Right lobe of liver (tissue), 6 donors: ENCODE measurements around the gene AIDA. TPM values are rescaled to one million over a fixed set of nuclear protein-coding genes. Genes with fewer than 3 reads are reported as not detected.
"Not testable (repeated sequence)": the region's sequence is repeated elsewhere in the genome, so short reads cannot be mapped to it uniquely, and the experiment has no call there.

Experiments
- ATAC-seq, 4 donors: fragments of 200-7000 bp; cut with Tn5 transposase; one replicate each; pipeline ENCODE4 v1.9.1; 2020; ENCODE audit warnings: mild to moderate bottlenecking in 4 of 4, moderate library complexity in 4 of 4
- DNase-seq, 3 donors: peaks; one replicate each; pipeline ENCODE4 v3.0.0-alpha.2; 2020
- H3K27ac ChIP-seq, 3 donors: fragments of 200-600 bp; one replicate each; pipeline ENCODE4 v1.8.0; 2022
- H3K27me3 ChIP-seq, 2 donors: fragments of 200-600 bp; one replicate each; pipeline ENCODE4 v1.8.0; 2022
- H3K36me3 ChIP-seq, 4 donors: fragments of 200-600 bp; sonication (generic) in 1 of 4; one replicate each; pipeline versions ENCODE4 v1.5.1 to v1.8.0; 2017 to 2022; ENCODE audit warnings: control low read depth in 1 of 4
- H3K4me1 ChIP-seq, 4 donors: fragments of 200-600 bp; sonication (generic) in 1 of 4; one replicate each; pipeline versions ENCODE4 v1.5.1 to v1.8.0; 2017 to 2022; ENCODE audit warnings: control low read depth in 1 of 4
- H3K4me3 ChIP-seq, 3 donors: fragments of 200-600 bp; one replicate each; pipeline ENCODE4 v1.8.0; 2022
- H3K9me3 ChIP-seq, 4 donors: fragments of 200-600 bp; sonication (generic) in 1 of 4; one replicate each; pipeline versions ENCODE4 v1.5.1 to v1.8.0; 2017 to 2022; ENCODE audit warnings: control low read depth in 1 of 4
- POLR2A ChIP-seq: fragments of 450-650 bp; IDR thresholded peaks from one replicate; pipeline ENCODE4 v1.6.1; 2017; ENCODE audit warnings: antibody characterized with exemption, mild to moderate bottlenecking
- WGBS: methylation state at CpG from one replicate; pipeline ENCODE4 v1.1.6; 2018; ENCODE audit warnings: low coverage, low lambda C conversion rate; ENCODE audit not compliant: insufficient coverage; ENCODE audit errors: missing lambda C conversion rate; 5-methylcytosine and 5-hydroxymethylcytosine counted together
- intact Hi-C, 2 donors: fragments of 100-400 bp; cut with DNase I; formaldehyde crosslinking; loops; one replicate each; pipeline versions ENCODE4 v1.11.2 to v1.14.1; 2022
- total RNA-seq, 6 experiments: library from RNA; depleted of rRNA in 2 of 6; stranded (reverse); fragments of >200 nt in 2 of 6; fragmentation: NEBNext Ultra II Directional in 3 of 6; extraction: Animal tissue kit (Norgen Biotek cat#: 25700) in 3 of 6; gene quantifications; one replicate each; pipeline versions ENCODE4 v1.1.0 to v1.2.4, GENCODE V29; 2016 to 2023
- TF ChIP-seq, protein P1 (sequence below), 4 donors: fragments of 200-600 bp in 3 of 4; fragments of 450-650 bp in 1 of 4; IDR thresholded peaks; one replicate each; pipeline versions ENCODE4 v1.5.1 to v1.8.0; 2016 to 2022; ENCODE audit warnings: antibody characterized with exemption in 4 of 4, mild to moderate bottlenecking in 2 of 4
- donor health status: DM: no; HTN: yes; CAD: no.
- donor health status: DM: no; HTN: no; CAD: no.
- donor health status: DM: no; HTN: no; CAD: no.
- donor health status: DM: no; HTN: yes; CAD: no.
- donor health status: DM: no; HTN: yes; CAD: no.

The AIDA gene
- total RNA-seq, 6 experiments from 2014 or later, result 23.9 to 35.2 (median 29.8) TPM

DNA sequence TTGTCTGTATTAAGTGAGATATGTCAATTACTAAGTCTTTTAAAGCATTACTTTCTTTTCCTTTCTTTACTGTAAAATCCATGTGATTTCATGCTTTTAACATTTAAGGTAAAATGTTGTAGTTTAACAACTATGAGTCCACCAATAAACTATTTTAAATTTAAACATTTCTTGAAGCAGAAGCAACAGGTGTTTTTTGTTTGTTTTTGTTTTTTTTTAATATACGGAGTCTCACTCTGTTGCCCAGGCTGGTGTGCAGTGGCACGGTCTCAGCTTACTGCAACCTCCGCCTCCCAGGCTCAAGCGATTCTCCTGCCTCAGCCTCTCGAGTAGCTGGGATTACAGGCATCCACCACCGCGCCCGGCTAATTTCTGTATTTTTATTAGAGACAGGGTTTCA lies 15.6 kb downstream of the AIDA start:
- Histone ChIP-seq H3K4me1 (no peaks in the 10 kb centered on the region), H3K36me3 (peaks cover 0 to 5% (median 0%) of the 10 kb centered on the region in 4 donors), H3K4me3 (no peak overlapping the region), H3K27ac (no peak overlapping the region), H3K27me3 (no peaks in the 10 kb centered on the region), H3K9me3 (no peaks in the 10 kb centered on the region)
- no peak for TF ChIP-seq POLR2A
- TF ChIP-seq, protein P1, sequence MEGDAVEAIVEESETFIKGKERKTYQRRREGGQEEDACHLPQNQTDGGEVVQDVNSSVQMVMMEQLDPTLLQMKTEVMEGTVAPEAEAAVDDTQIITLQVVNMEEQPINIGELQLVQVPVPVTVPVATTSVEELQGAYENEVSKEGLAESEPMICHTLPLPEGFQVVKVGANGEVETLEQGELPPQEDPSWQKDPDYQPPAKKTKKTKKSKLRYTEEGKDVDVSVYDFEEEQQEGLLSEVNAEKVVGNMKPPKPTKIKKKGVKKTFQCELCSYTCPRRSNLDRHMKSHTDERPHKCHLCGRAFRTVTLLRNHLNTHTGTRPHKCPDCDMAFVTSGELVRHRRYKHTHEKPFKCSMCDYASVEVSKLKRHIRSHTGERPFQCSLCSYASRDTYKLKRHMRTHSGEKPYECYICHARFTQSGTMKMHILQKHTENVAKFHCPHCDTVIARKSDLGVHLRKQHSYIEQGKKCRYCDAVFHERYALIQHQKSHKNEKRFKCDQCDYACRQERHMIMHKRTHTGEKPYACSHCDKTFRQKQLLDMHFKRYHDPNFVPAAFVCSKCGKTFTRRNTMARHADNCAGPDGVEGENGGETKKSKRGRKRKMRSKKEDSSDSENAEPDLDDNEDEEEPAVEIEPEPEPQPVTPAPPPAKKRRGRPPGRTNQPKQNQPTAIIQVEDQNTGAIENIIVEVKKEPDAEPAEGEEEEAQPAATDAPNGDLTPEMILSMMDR (IDR thresholded peaks at IDR 0.05), result no peak
- no peak for DNase-seq
- ATAC-seq, result no peak
- whole genome bisulfite sequencing, result 87% methylated on average over 5 of the region's 8 CpGs
- intact Hi-C loops, result no loop called here

DNA sequence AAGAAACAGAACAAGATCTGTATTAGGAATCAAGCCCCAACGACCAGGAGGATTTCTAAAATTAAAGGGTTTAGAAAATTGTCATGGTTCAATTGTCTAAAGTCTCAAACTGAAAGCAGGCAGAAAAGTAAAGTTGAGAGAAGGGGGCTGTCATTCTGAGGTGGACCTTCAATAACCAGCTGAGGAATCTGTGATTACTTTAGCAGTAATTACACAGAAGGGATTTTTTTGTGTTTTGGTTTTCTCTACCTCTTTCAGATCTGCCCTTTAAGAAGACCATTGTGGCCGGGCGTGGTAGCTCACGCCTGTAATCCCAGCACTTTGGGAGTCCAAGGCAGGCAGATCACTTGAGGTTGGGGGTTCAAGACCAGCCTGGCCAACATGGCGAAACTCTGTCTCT lies 17.4 kb downstream of the AIDA start:
- ATAC-seq, result no peak
- TF ChIP-seq POLR2A, result no peak
- TF ChIP-seq, protein P1 (IDR thresholded peaks at IDR 0.05), result no peak
- no peak overlapping the region for H3K4me3 ChIP-seq
- H3K9me3 ChIP-seq, result no peaks in the 10 kb centered on the region
- H3K36me3 ChIP-seq, result peaks cover 0 to 5% (median 0%) of the 10 kb centered on the region in 4 donors
- H3K4me1 ChIP-seq, result no peaks in the 10 kb centered on the region
- 90% methylated on average over 5 of the region's 5 CpGs for WGBS
- DNase-seq, result no peak
- intact Hi-C loops, result no loop called here
- H3K27ac ChIP-seq, result no peak overlapping the region
- no peaks in the 10 kb centered on the region for H3K27me3 ChIP-seq

GRCh38 chr1:222691016-222691415 lies 21.3 kb downstream of the AIDA start:
- ATAC-seq (no peak), DNase-seq (no peak)
- H3K4me1 ChIP-seq, result no peaks in the 10 kb centered on the region
- 100% methylated on average over 1 of the region's 1 CpG for WGBS
- H3K36me3 ChIP-seq, result peaks cover 0 to 10% (median 1%) of the 10 kb centered on the region in 4 donors
- H3K27ac ChIP-seq, result no peak overlapping the region
- H3K9me3 ChIP-seq, result no peaks in the 10 kb centered on the region
- intact Hi-C loops, result no loop called here
- H3K27me3 ChIP-seq, result no peaks in the 10 kb centered on the region
- TF ChIP-seq, protein P1 (IDR thresholded peaks at IDR 0.05), result no peak
- no peak for TF ChIP-seq POLR2A
- no peak overlapping the region for H3K4me3 ChIP-seq

- DNase-seq, result no peak
- Histone ChIP-seq H3K27ac (no peak overlapping the region), H3K27me3 (no peaks in the 10 kb centered on the region), H3K4me3 (no peak overlapping the region), H3K36me3 (peaks cover 0 to 12% (median 2%) of the 10 kb centered on the region in 4 donors), H3K9me3 (no peaks in the 10 kb centered on the region), H3K4me1 (no peaks in the 10 kb centered on the region)
- 100% methylated on average over 1 of the region's 1 CpG for WGBS
- ATAC-seq, result no peak
- intact Hi-C loops, result no loop called here
- TF ChIP-seq POLR2A, result no peak
- TF ChIP-seq, protein P1 (IDR thresholded peaks at IDR 0.05), result no peak
Measured at GRCh38 chr1:222680080-222680479, 32.2 kb downstream of the AIDA start.

DNA sequence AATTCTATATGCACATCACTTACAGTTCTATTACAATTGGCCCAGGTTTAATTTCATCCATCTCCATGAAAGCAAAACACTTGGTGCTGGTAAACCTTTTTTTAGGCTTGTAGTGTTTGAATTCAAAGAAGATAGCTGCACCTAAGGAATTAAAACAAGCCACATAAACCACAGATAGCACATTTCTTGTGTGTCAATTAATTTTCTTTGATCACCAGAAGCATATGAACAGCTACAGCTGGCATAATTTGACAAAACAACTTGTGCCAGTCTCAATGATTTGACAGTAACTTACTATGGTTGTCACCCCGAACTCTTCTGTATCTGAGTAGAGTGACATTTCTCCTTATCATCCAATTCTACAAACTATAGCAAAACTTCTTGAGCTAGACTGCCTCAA lies 42.2 kb downstream of the AIDA start:
- Histone ChIP-seq H3K9me3 (no peaks in the 10 kb centered on the region), H3K36me3 (peaks cover 5 to 34% (median 14%) of the 10 kb centered on the region in 4 donors), H3K4me3 (no peak overlapping the region), H3K4me1 (peaks cover 0 to 6% (median 3%) of the 10 kb centered on the region in 4 donors), H3K27ac (no peak overlapping the region), H3K27me3 (no peaks in the 10 kb centered on the region)
- DNase-seq, result no peak
- no peak for TF ChIP-seq POLR2A
- 92% methylated on average over 1 of the region's 1 CpG for WGBS
- intact Hi-C loops, result no loop called here
- no peak for ATAC-seq

DNA sequence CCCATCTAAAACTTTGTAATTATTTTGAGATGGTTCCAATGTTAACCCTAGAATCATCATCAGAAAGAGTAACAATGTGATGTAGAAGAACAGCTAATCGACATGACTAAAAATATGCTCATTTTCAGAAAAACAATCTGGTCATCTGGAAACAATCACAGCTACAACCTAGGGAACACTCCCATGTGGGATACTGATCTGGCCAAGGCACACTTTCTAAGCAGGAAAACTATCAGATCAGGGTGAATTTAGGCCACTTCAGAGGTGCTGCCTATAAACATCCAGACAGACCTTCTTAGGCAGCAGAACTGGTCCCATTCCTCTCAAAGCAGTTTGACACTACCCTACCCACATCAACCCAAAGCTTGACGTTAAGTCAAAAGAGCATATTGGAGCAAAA lies 43.2 kb downstream of the AIDA start:
- H3K9me3 ChIP-seq, H3K4me3 ChIP-seq, H3K27me3 ChIP-seq, DNase-seq, H3K27ac ChIP-seq, H3K4me1 ChIP-seq, ATAC-seq, intact Hi-C loops: not testable (repeated sequence)
- peaks cover 6 to 42% (median 20%) of the 10 kb centered on the region in 4 donors for H3K36me3 ChIP-seq
- no CpG with 5 or more reads among the region's 2 CpGs for WGBS

DNA sequence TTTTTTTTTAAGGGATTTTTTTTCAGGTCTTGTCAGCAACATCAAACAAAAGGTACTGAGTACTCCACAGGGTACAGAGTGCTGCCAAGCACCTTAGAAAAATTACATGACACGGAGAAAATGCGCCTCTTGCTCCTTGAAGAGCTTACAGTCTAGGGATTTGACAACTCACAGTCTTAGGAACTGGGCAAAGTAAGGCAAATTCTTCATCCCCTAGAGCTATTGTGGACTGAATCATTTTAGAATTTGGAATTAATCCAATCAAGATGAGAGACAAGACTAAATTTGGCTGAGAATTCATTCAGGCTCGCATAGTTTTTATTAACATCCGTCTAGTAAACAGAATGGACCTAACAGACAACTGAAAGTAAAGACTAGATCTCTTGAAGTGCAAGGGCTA lies 44.1 kb downstream of the AIDA start:
- H3K4me3 ChIP-seq, H3K27ac ChIP-seq, ATAC-seq, intact Hi-C loops, H3K27me3 ChIP-seq, H3K9me3 ChIP-seq, H3K4me1 ChIP-seq, DNase-seq: not testable (repeated sequence)
- no CpG with 5 or more reads among the region's 4 CpGs for WGBS
- peaks cover 11 to 51% (median 26%) of the 10 kb centered on the region in 4 donors for H3K36me3 ChIP-seq
